Neural progenitor cell (in vitro differentiated cells): ENCODE data around the gene ENTPD2.

ENCODE experiments used
- CTCF ChIP-seq: fragments of 200-600 bp; sonication (generic); IDR thresholded peaks from 2 replicates; pipeline ENCODE4 v1.5.1; 2017; ENCODE audit warnings: antibody characterized with exemption, mild to moderate bottlenecking
- EZH2 ChIP-seq: fragments of 200-600 bp; sonication (generic); IDR thresholded peaks from 2 replicates; pipeline ENCODE4 v1.6.1; 2017; ENCODE audit warnings: antibody characterized with exemption, mild to moderate bottlenecking, moderate library complexity
- EZH2phosphoT487 ChIP-seq: fragments of 200-600 bp; sonication (generic); IDR thresholded peaks from 2 replicates; pipeline ENCODE4 v1.6.1; 2017; ENCODE audit warnings: antibody characterized with exemption

GRCh38 chr9:137089232-137089947 lies 35.5 kb upstream of the ENTPD2 start:
- TF ChIP-seq CTCF, result no peak
- no peak for TF ChIP-seq EZH2phosphoT487
- TF ChIP-seq EZH2, result no peak
